GM04503 (cell line): ENCODE data around the gene KBTBD12.

Experiments
- DNase-seq: peaks from one replicate; pipeline ENCODE4 v3.0.0-alpha.2; 2012; ENCODE audit warnings: low read depth

Gene KBTBD12

DNA sequence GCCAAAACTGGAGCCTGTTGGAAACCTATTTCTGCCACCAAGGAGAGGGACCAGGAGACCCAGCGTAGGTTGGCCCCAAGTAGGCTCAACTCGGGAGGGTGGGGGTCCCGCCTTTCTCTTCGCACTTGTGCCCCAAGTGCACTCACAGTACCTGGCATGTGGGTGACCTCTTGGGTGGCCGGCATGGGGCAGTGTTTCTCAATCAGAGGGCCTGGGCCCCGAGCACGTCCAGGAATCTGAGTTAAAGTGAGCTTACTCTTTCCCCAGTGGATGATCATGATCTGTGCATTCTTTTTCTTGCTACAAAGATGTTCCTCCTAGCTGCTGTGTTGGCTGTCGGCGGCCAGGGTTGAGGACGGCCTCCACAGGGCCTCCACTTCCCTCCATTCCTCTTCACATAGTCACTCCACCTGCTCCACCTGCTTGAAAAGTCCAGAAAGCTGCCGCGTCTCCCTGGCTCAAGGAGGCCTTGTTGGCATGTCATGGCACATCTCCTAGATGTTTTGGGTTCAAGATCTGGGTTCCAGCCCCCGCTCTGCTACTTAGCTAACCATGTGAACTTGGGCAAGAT lies 70.7 kb downstream of the KBTBD12 start:
- DNase-seq, result no peak

DNA sequence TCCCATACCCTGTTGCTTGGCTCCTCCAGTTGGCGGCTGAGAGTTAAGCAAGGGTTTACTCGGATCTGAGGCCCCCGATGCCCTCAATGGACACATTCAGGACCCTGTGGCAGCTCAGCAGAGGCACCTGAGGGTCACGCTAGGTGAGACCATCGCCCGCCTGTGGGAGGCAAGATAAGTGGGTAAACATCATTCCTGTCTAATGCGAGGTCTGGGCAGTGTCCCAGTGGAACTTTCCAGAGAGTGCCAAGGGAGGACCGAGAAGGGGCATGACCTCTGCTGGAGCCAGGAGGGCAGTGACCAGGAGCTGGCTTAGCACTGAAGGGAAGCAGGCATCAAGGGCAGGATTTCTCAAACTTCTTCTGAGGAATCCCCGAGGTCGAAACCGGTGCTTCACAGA lies 71.8 kb downstream of the KBTBD12 start:
- DNase-seq, result no peak

DNA sequence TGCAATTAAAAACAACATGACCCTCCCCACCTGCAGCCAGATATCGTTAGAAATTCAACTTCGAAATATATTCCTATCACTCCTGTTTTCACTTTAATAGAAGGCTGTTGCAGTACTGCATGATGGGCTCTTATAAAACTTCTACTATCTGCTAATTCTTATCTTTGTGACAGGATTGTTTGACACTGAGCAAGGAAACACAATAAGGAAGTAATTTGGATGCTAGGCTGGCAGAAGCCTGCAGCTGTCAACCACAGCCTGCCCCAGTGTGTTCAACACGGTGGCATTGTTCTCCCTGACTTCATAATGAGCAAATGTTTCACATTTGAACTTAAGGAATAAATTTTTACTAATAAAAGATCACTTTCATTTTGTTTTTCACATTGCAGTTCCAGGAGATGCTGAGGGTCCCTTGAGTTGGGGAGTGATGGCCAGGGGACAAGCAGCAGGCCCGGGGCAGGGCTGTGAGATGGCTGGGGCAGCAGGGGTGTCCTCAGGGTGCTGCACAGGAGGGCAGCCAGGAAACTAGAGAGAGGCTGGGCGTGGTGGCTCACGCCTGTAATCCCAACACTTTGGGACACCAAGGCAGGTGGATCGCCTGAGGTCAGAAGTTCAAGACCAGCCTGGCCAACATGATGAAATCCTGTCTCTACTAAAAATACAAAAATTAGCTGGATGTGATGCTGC lies 72.4 kb downstream of the KBTBD12 start:
- no peak for DNase-seq

DNA sequence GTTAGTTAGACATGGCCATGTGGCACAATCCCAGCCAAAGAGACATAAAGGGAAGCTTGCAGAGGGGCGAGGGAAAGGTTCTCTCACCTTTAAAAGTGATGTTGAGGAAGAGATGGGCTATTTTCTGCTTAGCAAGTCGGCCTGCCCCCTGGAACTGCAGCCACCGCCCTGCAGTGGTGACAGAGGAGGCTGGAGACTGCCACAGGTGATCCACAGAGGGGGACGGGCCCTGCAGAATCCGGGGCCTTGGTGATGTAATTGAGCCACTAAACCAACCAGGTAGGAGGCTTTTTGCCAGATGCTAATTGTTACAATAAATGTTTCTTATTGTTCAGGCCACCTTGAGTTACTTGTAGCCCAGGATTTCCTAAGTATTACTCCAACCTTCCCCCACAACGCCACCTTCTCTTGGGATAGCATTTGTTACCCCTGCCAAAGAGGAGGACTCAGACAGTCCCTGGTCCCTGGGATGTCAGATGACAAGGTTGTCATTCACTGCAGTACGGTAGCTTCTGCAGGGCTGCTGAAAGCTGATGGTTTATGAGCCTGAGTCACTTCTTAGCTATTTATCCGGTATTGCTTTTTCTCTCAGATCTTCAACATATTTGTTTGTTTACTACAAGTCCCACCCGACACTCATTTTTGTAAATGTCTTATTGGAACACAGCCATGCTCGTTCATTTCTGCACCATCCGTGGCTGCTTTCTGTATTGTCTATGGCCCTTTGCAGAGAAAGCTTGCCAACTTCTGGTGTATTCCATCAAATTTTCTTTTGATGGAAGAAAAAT lies 73.9 kb downstream of the KBTBD12 start:
- DNase-seq, result no peak

DNA sequence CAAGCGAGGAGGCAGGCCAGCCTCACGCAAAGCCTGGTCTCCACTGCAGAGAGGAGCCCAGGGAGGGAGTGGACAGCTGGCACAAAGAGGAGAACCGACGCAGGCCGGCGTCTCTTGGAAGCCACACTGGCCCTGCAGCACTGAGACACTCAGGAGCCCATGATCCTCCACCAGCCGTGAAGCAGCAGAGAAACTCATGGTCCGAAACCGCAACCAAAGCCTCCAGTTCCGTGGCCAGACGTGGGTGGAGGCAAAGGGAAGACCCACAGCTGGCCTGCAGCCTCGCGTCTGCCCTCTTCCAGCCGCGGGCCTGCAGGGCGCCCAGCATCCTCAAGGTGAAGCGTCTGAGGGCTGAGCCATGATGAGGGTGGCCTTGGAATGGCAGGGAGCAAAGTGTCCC lies 75.0 kb downstream of the KBTBD12 start:
- no peak for DNase-seq

DNA sequence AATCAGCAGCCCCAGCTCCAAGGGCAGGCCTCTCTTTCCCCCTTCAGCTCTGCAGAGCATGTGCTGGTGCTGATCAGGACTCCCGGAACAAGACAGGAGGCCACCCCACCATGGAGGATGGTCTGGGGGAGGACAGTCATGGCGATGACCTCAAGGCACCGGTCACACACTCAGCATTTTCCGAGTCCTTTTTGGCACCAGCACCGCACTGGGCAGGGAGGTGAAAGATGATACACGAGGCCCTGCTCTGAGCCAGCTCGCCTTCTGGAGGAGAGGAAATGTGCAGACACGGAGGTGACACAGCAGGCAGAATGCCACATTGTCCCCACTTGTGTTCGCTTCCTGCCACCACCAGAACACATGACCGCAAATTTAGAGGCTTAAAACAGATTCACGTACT lies 75.4 kb downstream of the KBTBD12 start:
- no peak for DNase-seq

DNA sequence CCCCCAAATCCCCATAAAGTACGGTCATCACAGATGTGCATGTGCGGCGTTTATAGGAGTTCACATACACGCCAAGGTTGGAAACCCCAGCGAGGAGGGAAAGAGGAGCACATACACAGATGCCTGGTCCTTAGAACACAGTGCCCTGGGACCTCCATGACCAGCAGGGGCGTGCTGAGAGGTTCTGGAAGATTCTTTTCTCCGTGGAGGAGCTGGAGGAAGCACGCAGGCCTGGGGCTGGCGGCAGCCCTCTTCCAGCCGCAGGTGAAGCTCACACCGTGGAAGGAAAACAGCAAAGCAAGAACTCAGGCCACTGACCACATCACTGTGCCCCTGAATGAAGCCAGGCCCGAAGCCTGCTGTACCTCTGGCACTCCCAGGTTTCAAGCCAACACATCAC lies 76.2 kb downstream of the KBTBD12 start:
- no peak for DNase-seq

DNA sequence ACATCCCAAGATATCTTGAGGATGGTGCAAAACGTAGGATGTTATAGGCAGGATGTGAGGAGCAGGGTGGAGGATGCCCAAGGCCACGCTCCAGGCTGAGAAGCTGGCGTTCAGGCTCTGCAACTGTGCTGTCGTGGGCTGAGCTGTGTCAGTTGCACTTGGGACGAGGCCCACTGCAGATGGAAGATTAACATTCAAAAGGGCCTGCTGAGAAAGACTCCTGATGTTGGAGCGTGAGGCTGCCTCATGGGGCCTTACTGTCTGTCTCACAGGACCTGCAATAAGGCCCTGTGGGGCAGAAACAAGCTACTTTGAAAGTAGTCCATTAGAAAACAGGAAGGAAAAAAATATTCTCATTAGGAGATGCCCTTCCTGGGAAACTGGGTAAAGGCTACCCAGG lies 76.6 kb downstream of the KBTBD12 start:
- no peak for DNase-seq

DNA sequence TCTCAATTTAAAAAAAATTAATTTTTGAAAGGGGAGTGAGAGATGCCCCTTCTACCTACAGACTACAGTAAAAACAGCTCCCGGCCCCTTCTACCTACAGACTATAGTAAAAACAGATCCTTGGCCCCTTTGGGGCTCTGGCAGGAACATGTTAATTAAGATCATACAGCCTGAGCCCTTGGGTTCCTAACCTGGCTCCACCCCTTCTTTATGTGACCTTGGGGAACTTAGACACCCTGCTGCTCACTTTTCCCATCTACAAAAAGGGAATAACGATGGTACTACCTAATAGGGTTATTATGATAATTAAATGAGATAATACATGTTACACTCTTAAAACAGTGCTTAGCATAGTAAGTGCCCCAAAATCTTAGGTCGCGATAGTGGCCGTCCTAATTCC lies 77.1 kb downstream of the KBTBD12 start:
- no peak for DNase-seq

DNA sequence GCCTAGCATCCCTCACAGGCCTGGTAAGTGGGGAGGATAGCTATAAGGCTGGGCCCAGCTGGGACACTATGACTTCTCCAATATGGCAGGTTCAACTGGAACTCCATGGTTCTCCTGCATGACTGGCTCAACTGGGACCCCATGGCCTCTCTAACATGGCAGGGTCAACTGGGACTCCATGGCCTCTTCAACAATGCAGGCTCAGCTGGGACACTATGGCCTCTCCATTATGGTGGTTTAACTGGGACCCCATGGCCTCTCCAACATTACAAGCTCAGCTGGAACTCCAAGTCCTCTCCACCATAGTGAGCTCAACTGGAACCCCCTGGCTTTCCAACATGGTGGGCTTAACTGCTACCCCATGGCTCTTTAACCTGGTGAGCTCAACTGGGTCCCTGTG lies 79.0 kb downstream of the KBTBD12 start:
- no peak for DNase-seq

DNA sequence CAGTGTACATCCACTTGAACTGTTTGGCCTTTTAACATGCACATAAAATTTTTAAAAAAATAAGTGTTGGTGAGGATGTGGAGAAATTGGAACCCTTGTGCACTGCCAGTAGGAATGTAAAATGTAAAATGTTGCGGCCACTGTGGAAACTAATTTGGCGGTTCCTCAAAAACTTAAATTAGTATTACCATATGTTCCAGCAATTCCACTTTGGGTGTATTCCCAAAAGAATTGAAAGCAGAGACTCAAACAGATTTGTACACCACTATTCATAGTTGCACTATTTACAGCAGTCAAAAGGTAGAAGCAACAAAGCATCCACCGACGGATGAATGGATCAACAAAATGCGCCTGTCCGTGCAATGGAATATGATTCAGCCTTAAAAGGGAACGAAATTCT lies 82.0 kb downstream of the KBTBD12 start:
- DNase-seq, result no peak

DNA sequence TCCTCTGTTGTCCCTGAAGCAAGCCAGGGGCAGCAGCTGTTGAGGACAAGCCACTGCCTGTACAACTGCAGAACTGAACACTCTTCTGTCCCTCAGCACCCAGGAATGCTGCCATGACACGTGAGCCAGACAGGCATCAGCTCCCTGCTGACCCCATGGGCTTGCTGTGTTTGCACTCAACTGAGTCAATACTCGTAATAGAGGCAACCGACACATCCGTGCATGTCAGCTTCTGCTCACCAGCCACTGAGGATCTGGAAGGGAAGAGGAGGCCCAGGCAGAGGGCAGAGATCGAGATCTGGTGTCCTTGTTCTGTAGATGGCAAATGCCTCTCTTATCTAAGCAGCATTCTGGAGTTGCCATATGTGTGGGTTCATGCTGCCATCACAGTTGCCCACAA lies 82.9 kb downstream of the KBTBD12 start:
- no peak for DNase-seq

DNA sequence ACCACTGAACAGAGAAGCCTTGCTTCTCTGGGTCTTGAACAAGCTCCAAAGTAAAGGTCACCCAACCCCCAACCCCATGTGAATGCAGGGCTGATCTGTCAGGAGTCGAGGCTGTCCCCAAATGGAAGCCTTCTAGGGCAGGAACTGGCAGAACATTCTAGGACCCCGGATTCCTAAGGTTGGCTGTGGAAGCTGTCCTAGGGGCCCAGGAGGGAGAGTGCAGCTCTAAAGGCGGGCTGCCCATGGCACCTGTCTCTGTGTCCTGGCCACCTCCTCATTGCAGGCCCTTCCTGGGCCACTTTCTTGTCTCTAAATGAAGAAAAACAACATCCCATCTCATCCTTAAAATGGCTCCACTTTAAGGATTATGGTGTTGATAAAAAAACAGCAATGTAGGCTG lies 83.6 kb downstream of the KBTBD12 start:
- no peak for DNase-seq

DNA sequence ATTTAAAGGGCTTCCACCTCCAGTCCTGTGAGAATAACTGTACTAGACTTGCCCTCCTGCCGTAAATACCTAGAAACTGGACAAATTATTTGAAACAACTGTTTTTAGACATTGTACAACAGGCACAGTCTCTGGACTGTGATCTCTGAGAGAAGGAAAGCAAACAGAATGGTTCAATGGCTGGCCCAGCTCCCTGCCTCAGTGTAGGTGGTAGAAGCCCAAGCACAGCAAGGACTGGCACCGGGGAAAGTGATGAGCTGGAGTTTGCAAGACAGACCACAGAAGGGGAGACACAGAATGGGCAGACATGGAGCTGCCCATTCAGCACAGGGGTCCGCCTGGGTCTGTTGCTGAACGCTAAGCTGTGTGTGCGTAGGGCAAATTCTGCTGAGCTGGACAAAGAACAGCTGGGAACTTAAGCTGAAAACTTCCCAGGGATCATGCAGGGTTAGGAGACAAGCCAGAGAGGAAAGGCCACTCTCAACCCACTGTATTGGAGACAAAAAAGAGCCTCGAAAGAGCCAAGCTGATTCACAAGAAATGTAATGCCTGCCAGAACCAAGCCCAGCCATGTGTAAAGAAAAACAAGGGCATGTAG lies 84.6 kb downstream of the KBTBD12 start:
- no peak for DNase-seq

DNA sequence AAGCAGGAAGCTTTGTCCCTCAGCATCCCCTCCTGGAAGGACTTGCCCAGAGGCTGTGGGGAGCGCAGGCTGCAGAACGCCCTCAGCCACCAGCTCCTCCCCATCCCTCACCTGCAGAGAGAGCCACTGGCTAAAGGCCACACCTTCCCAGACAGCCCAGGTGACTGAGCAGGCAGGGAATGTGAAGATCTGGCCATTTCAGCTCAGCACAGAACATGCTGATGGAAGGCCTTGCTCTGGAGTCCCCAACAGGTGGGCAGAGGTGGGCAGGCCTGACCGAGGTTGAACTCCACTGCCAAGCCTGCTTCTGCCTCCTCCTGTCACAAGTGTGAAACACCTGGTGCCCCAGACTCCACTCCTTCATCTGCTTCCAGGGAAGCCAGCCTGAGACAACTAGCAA lies 86.5 kb downstream of the KBTBD12 start:
- DNase-seq, result no peak

DNA sequence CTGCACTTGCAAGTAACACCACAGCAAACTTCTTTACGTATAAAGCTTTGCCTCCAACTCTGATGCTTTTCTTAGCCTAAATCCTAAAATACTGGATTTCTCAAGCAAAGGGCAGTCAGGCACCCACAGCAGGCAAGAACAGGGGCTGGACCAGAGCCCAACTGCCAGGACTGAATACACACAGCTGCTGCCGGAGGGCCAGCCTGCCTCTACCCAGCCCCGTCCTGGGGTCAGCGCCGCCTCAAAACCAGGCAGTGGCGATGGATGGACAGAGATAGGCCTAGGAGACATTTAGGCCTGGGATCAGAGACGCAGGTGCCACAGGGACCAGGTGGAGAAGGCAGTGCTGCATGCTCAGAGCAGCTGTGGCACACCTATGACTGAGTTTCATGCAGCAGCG lies 89.6 kb downstream of the KBTBD12 start:
- no peak for DNase-seq

DNA sequence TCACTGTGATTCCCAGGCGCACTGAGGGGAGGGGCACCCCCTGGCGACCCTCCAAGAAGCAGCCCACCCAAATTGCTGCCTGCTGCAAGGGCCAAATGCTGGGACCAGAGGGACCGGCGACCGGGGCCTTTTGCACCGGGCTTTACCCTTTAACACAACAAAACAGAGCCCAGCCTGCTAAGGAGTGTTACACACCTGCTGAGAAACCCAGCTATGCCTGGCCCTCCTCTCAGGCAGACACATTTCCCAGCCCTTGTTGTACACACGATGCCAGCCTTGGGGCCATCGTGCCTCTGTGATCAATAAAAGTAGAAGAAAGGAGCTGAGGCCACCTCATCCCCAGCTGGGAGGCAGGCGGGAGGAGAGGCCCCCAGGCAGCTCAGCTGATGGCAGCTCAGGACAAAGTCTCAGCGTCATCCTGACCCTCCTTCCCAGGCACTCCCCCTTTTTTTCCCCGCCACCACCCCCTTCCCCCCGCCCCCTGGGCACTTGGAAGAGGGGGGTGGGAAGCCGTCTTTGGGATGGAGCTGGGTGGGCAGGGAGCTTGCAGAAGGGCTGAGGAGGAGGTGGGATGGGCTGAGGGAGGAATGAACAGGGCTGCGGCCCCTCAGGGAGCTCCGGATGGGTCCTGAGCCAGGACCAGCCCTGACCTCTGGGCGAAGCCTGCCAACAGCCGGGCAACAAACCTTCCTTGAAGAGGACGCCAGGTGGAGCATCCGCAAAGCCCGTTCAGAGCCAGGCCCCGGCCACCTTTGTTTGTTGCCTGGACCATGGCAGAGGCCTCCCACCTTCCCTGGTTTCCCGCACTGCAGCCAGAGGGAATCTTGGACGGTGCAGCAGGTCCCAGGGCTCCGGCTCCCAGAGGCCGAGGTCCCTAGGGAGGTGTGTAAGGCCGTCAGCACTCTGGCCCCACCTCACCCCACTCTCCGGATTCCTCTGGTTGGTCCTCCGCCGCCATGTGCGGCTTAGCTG lies 91.3 kb downstream of the KBTBD12 start:
- DNase-seq, result no peak

DNA sequence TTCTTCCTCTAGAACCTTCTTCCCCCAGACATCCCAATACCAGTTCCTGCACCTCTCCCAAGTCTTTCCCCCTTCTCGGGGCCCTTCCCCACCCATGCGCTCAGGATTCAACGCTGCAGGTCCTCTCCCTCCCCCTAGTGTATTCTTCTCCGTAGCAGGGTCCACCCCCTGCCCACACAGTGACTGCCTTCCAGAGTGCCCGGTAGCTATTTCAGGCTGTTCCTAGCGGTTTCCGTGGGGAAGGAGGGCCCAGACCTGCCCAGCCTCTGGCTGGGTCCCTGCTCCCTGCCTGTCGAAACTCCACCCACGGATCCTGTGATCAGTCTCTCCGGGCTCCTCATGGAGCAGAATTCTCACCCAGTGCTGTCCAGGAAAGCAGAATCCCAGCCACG lies 92.0 kb downstream of the KBTBD12 start:
- no peak for DNase-seq

DNA sequence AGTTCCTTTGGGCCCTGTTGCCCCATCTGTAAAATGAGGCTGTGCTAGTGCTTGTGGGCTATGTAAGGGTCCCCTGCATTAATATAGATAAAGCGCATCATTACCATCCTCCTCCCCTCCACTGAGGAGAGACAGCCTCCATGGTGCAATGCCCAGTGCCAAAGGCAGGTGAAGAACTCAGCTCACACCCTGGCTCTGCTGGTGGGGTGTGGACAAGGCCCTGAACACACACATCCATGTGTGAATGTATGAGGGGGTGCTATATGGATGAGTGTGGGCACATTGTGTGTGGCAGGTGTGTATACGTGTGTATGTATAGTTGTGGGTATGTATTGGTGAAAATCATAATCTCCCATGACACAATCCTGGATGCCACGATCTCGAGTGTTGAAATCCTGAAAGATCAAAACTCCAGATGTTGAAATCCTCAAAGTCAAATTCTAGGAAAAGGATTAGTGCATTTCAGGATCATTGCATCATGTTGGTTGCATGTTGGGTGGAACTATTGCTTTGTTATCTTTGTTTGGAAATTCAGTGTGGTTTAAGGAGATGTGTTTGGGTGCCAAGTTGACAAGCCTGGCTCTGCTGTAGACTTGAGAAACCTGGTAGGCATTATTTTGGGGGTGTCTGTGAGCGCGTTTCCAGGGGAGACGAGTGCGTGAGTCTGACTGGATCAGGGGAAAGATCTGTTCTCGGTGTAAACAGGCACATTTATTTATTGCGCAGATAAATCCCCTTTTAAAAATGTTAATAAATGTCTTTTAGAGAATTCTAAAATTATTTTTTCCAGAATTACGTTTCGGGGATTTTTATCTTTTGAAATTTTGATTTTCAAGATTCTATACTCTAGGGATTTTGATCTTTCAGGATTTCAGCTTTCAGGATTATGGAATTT lies 95.2 kb downstream of the KBTBD12 start:
- DNase-seq, result peak; percentile 62

DNA sequence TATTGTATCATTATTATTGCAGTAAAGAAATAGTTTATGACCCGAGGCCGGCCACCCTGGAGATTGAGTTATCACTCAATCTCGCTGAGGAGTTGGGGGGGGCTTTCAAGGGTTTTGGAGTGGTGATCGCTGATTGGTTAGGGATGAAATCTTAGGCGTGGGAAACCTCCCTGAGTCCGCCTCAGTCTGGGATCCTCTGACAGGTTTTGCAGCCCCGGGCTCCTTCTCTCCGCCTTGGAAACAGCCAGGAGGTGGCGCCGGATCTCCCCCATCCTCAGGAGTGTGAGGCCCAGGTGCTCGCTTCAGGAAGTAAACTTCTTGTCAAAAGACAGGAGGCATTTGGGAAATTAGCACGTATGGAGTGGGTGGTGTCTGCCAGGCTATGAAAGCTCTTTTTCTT lies 96.1 kb downstream of the KBTBD12 start:
- DNase-seq, result no peak

DNA sequence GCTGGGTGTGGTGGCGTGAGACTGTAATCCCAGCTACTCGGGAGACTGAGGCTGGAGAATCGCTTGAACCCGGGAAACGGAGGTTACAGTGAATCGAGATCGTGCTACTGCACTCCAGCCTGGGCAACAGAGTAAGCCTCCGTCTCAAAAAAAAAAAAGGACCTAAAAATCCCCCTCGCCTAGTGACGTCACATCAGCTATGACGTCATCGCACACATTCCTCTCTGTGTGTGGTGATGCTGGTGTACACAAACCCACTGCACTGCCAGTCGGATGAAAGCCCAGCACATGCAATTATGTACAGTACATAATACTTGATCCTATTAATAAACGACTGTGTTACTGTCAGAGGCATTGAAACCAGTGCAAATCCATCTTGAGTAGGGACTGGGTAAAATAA lies 97.0 kb downstream of the KBTBD12 start:
- no peak for DNase-seq
